GM12878 (cell line): ENCODE data around the gene PVALEF. TPM values are rescaled to one million over a fixed set of nuclear protein-coding genes. Genes with fewer than 3 reads are reported as not detected.

Experiments
- EED ChIP-seq: sonication (generic); IDR thresholded peaks from 2 replicates; pipeline ENCODE4 v1.6.1; 2016; ENCODE audit warnings: antibody characterized with exemption, low read depth
- EGR1 ChIP-seq, 2 experiments: IDR thresholded peaks; 1 replicate in 1 of 2; 2 replicates in 1 of 2; pipeline ENCODE4 v1.6.1; 2011 to 2012; ENCODE audit warnings: low read depth in 2 of 2, low read length in 2 of 2, borderline replicate concordance in 1 of 2, mild to moderate bottlenecking in 1 of 2, moderate library complexity in 1 of 2
- HDAC2 ChIP-seq: fragments of 200-600 bp; sonication (generic); IDR thresholded peaks from 2 replicates; pipeline ENCODE4 v1.6.1; 2017
- MTA2 ChIP-seq: fragments of 450-650 bp; IDR thresholded peaks from 2 replicates; pipeline ENCODE4 v1.6.1; 2016; ENCODE audit warnings: low read depth, mild to moderate bottlenecking, moderate library complexity
- TARDBP ChIP-seq: IDR thresholded peaks from 2 replicates; pipeline ENCODE4 v1.6.1; 2016; ENCODE audit warnings: borderline replicate concordance
- WRNIP1 ChIP-seq: IDR thresholded peaks from 2 replicates; pipeline ENCODE4 v1.6.1; 2011; ENCODE audit warnings: low read depth, low read length, improper control_type of control experiment, borderline replicate concordance
- polyA plus RNA-seq, 11 experiments: library from polyadenylated mRNA; depleted of rRNA in 4 of 11; unstranded in 6 of 11; stranded (reverse) in 5 of 11; fragments of >200 nt; fragmentation: Nextera tagmentation in 4 of 11; fragmentation: Illumina TruSeq in 1 of 11; extraction: Ambion mirVana in 4 of 11; extraction: Trizol in 1 of 11; gene quantifications; 1 replicate in 1 of 11; 2 replicates in 10 of 11; pipeline versions ENCODE4 v1.2.1 to v1.2.3, GENCODE V29; 2011 to 2016; ENCODE audit warnings: inconsistent platforms in 2 of 11, missing spikeins in 2 of 11, low read depth in 1 of 11
- total RNA-seq, 4 experiments: library from RNA; depleted of rRNA in 3 of 4; stranded (reverse); fragments of >200 nt in 3 of 4; fragmentation: Illumina TruSeq in 1 of 4; extraction: Trizol in 1 of 4; gene quantifications; 2 replicates each; pipeline versions ENCODE4 v1.2.1 to v1.2.3, GENCODE V29; 2013 to 2021
- TF ChIP-seq, protein P1 (sequence below): IDR thresholded peaks from 2 replicates; pipeline ENCODE4 v1.6.1; 2011; ENCODE audit warnings: borderline replicate concordance, low read depth, mild to moderate bottlenecking, moderate library complexity, mixed read lengths, low read length; ENCODE audit not compliant: insufficient read depth; ENCODE audit errors: extremely low read length
- TF ChIP-seq, protein P2 (sequence below): IDR thresholded peaks from 2 replicates; pipeline ENCODE4 v1.6.1; 2011; ENCODE audit warnings: borderline replicate concordance, low read depth, mild to moderate bottlenecking, moderate library complexity, low read length; ENCODE audit not compliant: insufficient read depth, poor library complexity, severe bottlenecking
- TF ChIP-seq, protein P3 (sequence below): fragments of 450-650 bp; IDR thresholded peaks from 2 replicates; pipeline ENCODE4 v1.6.1; 2017; ENCODE audit warnings: low read depth, mild to moderate bottlenecking, moderate library complexity

The PVALEF gene
- total and polyA plus RNA-seq, 10 of the 15 experiments (the other 5 are each of a cell fraction or from before 2014, with no cell fraction given), result not detected

DNA sequence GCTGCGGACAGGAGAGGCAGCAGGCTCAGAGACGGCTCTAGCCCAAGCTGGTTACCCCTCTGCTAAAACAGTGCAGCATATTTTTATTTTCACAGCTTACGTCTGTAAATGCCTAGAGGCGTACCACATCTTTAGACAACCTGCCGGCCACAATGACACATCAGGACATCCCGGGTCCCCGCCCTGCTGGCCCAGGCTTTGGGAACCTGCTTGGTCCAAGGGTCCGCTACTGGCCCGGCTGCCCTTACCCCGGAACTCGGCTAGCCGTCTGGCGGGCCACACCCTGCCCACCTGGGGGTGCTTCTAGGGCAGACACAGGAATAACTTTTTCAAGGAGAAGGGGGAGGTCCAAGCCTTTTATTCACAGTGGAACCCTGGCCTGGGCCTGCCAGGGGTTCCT is 53.2 kb downstream of the PVALEF start (continued):
- TF ChIP-seq, protein P1, sequence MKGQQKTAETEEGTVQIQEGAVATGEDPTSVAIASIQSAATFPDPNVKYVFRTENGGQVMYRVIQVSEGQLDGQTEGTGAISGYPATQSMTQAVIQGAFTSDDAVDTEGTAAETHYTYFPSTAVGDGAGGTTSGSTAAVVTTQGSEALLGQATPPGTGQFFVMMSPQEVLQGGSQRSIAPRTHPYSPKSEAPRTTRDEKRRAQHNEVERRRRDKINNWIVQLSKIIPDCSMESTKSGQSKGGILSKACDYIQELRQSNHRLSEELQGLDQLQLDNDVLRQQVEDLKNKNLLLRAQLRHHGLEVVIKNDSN, result no peak
- TF ChIP-seq MTA2, result no peak
- TF ChIP-seq, protein P2, sequence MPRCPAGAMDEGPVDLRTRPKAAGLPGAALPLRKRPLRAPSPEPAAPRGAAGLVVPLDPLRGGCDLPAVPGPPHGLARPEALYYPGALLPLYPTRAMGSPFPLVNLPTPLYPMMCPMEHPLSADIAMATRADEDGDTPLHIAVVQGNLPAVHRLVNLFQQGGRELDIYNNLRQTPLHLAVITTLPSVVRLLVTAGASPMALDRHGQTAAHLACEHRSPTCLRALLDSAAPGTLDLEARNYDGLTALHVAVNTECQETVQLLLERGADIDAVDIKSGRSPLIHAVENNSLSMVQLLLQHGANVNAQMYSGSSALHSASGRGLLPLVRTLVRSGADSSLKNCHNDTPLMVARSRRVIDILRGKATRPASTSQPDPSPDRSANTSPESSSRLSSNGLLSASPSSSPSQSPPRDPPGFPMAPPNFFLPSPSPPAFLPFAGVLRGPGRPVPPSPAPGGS, result no peak
- TF ChIP-seq TARDBP, result no peak
- TF ChIP-seq WRNIP1, result no peak
- TF ChIP-seq, protein P3, sequence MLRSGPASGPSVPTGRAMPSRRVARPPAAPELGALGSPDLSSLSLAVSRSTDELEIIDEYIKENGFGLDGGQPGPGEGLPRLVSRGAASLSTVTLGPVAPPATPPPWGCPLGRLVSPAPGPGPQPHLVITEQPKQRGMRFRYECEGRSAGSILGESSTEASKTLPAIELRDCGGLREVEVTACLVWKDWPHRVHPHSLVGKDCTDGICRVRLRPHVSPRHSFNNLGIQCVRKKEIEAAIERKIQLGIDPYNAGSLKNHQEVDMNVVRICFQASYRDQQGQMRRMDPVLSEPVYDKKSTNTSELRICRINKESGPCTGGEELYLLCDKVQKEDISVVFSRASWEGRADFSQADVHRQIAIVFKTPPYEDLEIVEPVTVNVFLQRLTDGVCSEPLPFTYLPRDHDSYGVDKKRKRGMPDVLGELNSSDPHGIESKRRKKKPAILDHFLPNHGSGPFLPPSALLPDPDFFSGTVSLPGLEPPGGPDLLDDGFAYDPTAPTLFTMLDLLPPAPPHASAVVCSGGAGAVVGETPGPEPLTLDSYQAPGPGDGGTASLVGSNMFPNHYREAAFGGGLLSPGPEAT, result no peak
- TF ChIP-seq EGR1 (IDR thresholded peaks at IDR 0.05; ENCODE audit: borderline replicate concordance in 1 of 2, low read depth in 2 of 2, low read length in 2 of 2), result no peak
- TF ChIP-seq HDAC2, result no peak
- no peak for TF ChIP-seq EED
